HG03575 (cell line): ENCODE data around the gene ACER1.

Experiments
- ATAC-seq: cut with Tn5 transposase; IDR thresholded peaks from one replicate; pipeline ENCODE4 v1.9.1; 2021; ENCODE audit not compliant: unreplicated experiment, insufficient number of reproducible peaks, low FRiP score; ENCODE audit errors: extremely low read depth

ACER1 gene

DNA sequence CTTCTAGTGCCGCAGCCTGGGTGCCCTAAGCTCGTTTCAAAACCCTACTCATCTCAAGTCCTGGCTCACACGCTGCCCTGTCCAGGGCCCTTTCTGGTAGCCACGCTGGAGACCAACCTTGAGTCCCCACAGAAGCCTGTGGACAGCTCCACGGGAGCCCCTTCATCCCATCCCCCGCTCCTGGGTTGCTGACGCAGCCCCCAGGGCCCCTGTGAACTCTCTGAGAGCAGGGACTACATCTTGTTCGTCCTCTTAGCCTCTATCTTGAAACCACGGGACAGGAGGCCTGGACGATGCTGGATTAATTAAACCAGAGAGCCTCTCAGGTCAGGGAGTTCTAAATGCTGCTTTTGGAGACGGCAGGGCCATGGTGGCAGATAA, 61.0 kb downstream of the ACER1 start:
- no peak for ATAC-seq

DNA sequence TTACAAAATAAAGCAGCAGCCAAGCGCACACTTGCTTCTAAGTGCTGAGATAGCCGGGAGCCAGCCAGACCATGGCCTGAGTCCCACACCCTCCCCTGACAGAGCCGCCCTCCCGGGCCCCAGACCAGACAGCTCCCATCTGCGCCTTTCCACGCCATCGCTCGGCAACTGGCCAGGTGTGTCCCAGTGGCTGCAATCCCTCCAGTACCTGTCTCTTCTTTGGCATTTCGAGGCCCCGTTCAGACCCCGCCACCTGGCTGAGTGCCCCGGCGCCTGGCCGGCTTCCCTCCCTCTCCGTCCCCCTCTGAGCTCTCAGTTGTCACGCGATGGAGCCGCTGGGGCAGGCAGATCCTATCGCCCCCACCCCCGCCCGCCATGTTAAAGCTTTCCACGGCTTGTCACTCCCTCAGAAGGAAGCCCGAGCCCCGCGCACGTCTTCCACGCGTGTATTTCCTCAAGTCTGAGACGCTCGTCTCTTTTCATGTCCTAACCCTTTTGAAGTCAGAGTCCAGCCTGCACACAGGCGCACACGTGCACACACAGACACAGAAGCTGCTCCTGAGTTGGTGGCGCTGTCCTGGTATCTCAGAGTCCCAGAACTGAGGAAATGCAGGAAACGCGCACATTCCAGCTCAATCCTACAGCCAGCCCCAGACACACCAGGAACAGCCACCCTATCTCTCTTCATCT, 61.5 kb downstream of the ACER1 start:
- no peak for ATAC-seq

DNA sequence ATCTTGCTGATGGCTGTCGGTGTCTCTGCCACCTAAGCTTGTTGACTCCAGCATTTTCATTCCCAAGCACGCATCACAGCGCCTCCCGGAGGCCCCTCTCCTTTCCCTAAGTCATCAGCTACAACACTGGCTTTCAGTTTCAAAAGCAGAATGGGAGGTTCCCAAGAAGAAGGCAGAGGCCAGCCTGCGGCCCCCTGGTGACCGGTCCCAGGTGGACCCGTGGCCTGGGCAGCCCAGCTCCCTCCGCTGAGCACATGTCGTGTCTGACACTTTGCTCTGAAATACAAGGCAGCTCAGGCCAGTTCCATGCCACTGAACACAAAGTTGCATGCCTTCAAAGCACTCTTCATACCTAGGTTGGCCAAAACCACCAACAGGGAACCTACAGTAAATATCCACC, 62.2 kb downstream of the ACER1 start:
- no peak for ATAC-seq

DNA sequence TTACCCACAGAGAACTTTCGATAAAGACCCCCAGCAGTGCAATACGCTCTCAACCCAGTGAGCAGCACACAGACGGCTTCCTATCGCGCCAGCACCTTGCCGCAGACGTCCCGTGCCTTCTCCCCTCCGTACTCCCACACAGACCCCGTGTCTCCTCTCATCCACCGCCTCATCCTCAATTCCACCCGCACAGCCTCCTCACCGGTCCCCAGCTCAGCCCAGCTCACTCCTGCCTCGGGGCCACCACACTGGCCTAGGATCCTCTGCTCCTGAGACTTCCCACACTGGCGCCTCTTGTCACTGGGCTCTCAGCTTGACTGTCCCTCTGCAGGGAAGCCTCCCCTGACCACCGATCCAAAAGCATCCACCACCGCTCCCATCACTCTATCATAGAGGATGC, 62.6 kb downstream of the ACER1 start:
- ATAC-seq: no peak

GRCh38 chr19:6270076-6270745, 63.2 kb downstream of the ACER1 start:
- no peak for ATAC-seq

GRCh38 chr19:6269101-6269886, 64.1 kb downstream of the ACER1 start:
- ATAC-seq: no peak

DNA sequence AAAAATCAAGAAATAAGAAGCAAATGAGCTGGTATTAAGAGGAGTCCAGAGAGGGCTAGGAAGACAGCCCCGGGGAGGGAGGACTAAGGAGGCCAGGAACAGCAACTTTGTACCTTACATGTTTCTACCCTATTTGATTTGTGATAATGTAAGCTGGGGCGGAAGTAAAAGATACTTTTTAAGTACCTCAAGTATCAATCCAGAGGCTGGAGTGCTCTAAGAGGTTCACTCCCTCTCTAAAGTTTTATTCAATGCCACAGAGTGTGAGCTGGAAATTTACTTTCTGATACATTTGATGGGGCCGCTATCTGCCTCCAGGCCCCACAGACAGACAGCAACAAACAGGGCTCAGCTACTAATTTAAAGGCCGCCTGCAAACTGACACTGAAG, 65.0 kb downstream of the ACER1 start:
- no peak for ATAC-seq

DNA sequence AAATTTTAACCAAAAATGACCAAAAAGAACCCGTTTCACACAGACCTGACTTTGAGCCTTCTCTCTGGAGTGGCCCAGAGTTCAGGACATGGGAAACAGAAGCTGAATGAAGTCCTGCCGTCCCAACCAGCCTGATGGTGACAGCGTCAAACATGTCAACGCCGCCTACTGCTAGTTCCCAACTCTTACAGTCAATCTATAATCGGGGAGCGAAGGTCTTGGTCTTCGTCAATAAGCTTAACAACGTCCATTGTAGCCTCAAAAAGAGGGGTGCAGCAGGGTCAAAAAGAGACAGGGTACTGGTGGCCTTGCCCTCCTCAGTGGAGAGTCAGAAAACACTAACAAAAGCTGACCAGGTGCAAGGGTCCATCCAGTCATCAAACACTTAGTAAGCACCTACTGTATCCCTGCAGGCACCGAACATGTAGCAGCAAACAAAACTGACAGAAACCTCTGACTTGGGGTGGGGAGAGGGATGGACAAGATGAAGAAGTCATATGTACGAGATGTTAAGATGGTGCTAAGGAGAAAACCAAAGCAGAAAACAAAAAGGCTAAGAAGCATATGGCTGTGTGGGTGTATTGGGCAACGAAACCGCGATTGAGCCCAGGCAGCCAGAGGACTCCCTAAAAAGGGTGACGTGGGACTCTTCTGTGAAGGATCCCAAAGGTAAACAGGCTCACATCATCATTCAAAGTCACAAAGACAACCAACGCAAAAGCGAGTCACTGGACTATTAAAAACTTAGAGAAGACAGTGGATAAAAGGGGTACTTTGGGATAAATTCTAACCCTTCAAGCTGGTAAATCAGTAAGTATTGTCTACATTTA, 65.6 kb downstream of the ACER1 start:
- no peak for ATAC-seq

DNA sequence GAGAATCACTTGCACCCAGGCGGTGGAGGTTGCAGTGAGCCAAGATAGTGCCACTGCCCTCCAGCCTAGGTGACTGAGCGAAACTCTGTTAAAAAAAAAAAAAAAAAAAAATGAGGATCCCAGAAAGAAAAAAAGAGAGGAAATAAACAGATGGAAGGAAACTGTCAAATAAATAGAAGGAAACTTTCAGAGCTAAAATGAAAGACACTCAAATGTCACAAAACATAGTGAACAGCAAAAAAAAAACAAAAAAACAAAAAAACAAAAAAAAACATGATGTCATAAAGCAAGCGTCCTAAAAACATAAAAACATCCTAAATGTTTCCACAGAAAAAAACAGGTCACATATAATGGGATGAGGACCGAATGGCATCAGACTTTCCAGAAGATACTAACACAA, 68.6 kb downstream of the ACER1 start:
- ATAC-seq: no peak

GRCh38 chr19:6263735-6264444, 69.5 kb downstream of the ACER1 start:
- ATAC-seq: no peak

DNA sequence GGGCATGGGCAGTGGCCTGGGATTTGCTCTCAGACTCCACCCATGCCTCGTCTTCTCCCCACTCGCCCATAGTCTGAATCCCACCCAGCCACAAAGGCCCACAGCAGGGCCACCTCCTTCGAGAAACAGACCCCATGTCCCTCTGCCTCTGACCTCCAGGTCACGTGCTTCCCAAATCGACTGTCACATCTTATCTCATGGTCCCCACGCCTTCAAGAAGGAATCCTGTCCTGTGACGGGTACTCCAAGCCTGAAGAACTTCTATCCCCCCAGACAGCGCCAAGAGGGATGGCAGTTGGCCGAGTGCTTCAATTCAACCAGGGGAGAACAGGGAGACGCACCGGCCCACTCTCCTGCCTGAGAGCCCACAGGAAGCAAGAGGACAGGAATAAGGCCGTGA, 70.1 kb downstream of the ACER1 start:
- no peak for ATAC-seq

DNA sequence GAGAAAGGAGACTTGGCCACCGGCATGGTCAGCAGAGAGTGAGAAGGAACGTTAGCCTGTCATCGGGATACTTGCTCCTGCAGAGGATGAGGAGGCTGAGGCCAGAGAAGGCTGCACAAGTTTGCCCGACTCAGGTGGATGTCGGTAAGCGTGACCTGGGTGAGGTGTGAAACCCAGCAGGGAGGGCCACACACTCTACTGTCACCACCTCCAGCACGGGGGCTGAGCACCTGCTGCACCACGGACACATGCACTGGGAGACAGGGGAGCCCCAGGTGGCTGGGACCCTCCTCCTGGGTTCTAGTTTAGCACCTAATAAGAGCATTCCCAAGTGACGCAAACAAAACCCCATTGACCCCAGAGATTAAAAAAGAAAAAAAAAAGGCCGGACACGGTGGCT, 70.9 kb downstream of the ACER1 start:
- no peak for ATAC-seq

DNA sequence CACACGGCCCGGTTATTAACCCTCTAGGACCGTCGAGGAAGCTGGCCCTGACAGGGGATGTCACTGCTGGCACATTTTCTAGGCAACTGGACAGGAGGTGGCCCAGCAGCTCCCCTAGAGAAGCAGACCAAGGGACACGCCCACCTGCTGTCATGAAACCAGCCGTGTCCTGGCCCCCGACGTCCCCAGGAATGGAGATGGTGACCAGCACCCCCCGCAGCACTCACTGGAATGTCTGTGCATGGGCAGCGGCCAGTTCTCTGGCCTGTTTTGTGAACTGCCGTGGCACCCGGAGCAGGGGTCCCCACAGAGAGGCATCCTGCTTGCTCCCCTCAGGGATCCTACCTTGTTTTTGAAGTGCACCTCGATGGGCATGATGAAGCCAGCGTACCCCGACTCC, 71.5 kb downstream of the ACER1 start:
- no peak for ATAC-seq

- no peak for ATAC-seq
These were observed 72.3 kb downstream of the ACER1 start for GRCh38 chr19:6260912-6261650.

DNA sequence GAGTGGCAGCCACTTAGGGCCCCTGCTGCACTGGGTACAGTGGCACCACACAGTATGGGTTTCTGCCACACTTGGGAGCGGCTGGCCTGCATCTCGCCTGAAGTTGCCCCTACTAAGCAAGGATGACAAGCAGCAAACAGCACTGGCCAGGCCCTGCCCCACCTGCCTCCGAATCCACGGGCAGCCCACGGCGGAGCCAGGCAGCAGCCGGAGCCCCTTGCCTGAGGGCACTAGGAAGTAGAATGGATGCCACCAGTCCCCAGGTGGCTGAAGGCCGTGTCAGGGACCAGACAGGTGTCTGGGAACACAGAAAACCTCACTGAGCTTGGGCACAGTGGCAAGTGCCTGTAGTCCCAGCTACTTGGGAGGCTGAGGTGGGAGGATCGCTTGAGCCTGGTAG, 73.0 kb downstream of the ACER1 start:
- no peak for ATAC-seq

- no peak for ATAC-seq
These were observed 74.0 kb downstream of the ACER1 start for GRCh38 chr19:6259312-6259861.

DNA sequence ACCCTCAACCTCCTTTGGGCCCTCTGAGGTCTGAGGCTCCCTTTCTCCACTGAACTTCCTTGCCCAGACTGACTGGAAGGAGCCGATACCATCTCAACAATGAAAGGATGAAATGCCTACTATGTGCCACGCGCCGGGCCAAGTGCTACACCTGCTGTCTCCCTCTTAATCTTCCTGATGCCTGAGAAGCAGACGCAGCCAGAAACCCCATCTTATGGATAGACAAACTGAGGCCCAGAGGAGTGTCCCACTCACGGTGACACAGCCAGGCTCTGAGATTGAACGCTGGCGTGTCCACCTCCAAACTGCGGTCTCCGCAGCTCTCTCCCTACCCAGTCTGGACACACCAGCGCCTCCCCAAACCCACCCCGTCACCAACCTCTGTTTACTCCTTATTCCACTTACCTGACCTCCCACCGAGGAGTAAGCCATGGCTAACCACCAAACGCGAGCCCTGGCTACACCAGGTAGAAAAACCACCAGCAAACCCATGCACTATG, 74.5 kb downstream of the ACER1 start:
- no peak for ATAC-seq
